Measurements from ENCODE around the gene TMEM39B. TPM values are rescaled to one million over a fixed set of nuclear protein-coding genes. Genes with fewer than 3 reads are reported as not detected.
"Not testable (repeated sequence)": the region's sequence is repeated elsewhere in the genome, so short reads cannot be mapped to it uniquely, and the experiment has no call there.

Gene TMEM39B
- total RNA-seq, 2 donors from 2014 or later, result 26.2 to 34.4 TPM

DNA sequence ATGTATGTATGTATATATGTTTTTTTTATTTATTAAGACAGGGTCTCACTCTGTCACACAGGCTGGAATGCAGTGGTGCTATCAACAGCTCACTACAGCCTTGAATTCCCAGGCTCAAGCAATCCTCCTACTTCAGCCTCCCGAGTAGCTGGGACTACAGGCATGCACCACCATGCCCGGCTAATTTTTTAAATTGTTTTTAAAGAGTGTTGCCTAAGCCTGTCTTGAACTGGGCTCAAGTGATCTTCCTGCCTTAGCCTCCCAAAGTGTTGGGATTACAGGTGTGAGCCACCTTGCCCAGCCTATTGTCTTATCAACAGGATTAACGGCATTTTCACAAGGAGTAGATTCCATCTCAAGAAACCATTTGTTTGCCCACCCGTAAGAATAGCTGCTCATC is 40.7 kb downstream of the TMEM39B start:
- H3K9me3 Mint-ChIP-seq; H3K27me3 Mint-ChIP-seq; ATAC-seq (replicated peaks); H3K27ac Mint-ChIP-seq; H3K4me3 Mint-ChIP-seq: not testable (repeated sequence)
- Mint-ChIP-seq H3K36me3 (ENCODE audit: low read depth) (peaks cover 46% of the 10 kb centered on the region), H3K4me1 (peaks cover 33% of the 10 kb centered on the region)

DNA sequence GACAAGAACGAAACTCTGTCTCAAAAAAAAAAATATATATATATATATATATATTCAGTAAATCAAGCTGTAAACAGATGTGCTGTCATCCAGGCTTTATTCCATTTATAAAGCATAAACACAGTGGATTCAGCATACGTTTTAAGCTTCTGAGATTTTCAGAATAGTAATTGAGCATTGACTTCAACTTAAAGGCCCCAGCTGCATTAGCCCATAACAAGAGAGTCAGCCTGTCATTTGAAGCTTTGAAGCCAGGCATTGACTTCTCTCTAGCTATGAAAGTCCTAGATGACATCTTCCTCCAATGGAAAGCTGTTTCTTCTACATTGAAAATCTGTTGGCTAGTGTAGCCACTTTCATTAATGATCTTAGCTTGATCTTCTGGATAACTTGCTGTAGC is 41.7 kb downstream of the TMEM39B start:
- no peak for ATAC-seq (replicated peaks)
- Mint-ChIP-seq H3K9me3 (no peaks in the 10 kb centered on the region), H3K27ac (no peak overlapping the region), H3K36me3 (ENCODE audit: low read depth) (peaks cover 36% of the 10 kb centered on the region), H3K4me1 (peaks cover 34% of the 10 kb centered on the region), H3K27me3 (no peaks in the 10 kb centered on the region), H3K4me3 (no peak overlapping the region)

DNA sequence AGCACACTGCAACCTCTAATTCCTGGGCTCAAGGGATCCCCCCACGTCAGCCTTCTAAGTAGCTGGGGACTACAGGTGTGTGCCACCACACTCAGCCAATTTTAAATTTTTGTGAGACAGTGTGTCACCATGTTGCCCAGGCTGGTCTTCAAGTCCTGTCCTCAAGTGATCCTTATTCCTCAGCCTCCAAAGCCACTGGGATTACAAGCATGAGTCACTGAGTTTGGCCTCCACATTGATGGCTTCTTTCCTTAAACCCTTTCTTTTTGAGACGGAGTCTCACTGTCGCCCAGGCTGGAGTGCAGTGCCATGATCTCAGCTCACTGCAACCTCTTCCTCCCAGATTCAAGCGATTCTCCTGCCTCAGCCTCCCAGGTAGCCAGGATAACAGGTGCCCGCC is 42.8 kb downstream of the TMEM39B start:
- H3K27ac Mint-ChIP-seq, result no peak overlapping the region
- H3K4me3 Mint-ChIP-seq, result no peak overlapping the region
- no peak for ATAC-seq (replicated peaks)
- H3K36me3 Mint-ChIP-seq (ENCODE audit: low read depth), result peaks cover 33% of the 10 kb centered on the region
- H3K9me3 Mint-ChIP-seq, result no peaks in the 10 kb centered on the region
- H3K4me1 Mint-ChIP-seq, result peaks cover 30% of the 10 kb centered on the region
- H3K27me3 Mint-ChIP-seq, result no peaks in the 10 kb centered on the region

DNA sequence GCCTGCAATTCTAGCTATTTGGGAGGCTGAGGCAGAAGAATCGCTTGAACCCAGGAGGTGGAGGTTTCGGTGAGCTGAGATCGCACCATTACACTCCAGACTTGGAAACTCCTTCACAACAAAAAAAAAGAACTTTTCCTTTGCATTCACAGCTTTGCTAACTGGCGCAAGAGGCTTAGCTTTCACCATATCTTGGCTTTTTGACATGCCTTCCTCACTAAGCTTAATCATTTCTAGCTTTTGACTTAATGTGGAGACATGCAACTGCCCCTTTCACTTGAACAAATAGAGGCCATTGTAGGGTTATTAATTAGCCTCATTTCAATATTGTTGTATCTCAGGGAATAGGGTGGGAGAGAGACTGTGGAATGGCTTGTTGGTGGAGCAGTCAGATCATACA is 43.8 kb downstream of the TMEM39B start:
- peaks cover 28% of the 10 kb centered on the region for H3K4me1 Mint-ChIP-seq
- no peak overlapping the region for H3K4me3 Mint-ChIP-seq
- no peak overlapping the region for H3K27ac Mint-ChIP-seq
- no peak for ATAC-seq (replicated peaks)
- no peaks in the 10 kb centered on the region for H3K27me3 Mint-ChIP-seq
- H3K36me3 Mint-ChIP-seq (ENCODE audit: low read depth), result peaks cover 34% of the 10 kb centered on the region
- no peaks in the 10 kb centered on the region for H3K9me3 Mint-ChIP-seq

DNA sequence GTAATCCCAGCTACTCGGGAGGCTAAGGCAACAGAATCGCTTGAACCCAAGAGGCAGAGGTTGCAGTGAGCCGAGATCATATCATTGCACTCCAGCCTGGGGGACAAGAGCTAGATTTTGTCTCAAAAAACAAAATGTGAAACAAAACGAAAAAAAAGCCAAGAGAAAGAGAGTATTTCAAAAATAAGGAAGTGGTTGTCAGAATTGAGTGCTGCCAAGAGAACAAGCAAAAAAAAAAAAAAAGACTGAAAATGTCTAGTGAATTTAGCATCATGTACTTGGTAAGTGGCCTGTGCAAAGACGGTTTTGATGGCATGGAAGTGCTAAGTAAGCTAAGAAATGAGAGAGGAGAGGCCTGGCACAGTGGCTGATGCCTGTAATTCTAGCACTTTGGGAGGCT is 49.4 kb downstream of the TMEM39B start:
- ATAC-seq (replicated peaks), result no peak
- Mint-ChIP-seq H3K4me3 (no peak overlapping the region), H3K36me3 (ENCODE audit: low read depth) (peaks cover 37% of the 10 kb centered on the region), H3K9me3 (no peaks in the 10 kb centered on the region), H3K27me3 (no peaks in the 10 kb centered on the region), H3K4me1 (peaks cover 26% of the 10 kb centered on the region), H3K27ac (peak overlapping the region; percentile 24)

DNA sequence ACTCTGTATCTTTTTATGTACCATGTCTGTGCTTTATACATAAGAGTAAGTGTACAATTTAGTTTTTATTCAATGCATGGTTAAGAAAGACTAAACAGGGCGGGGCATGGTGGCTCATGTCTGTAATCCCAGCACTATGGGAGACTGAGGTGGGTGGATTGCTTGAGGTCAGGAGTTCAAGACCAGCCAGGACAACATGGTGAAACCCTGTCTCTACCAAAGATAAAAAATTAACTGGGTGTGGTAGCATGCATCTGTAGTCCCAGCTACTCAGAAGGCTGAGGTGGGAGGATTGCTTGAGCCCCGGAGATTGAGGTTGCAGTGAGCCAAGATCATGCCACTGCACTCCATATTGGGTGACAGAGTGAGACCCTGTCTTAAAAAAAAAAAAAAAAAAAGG is 50.6 kb downstream of the TMEM39B start:
- not testable (repeated sequence) for H3K4me3 Mint-ChIP-seq; H3K9me3 Mint-ChIP-seq; H3K27me3 Mint-ChIP-seq; ATAC-seq (replicated peaks)
- H3K4me1 Mint-ChIP-seq, result peaks cover 24% of the 10 kb centered on the region
- H3K27ac Mint-ChIP-seq, result peak overlapping the region; percentile 24
- peaks cover 29% of the 10 kb centered on the region for H3K36me3 Mint-ChIP-seq (ENCODE audit: low read depth)

DNA sequence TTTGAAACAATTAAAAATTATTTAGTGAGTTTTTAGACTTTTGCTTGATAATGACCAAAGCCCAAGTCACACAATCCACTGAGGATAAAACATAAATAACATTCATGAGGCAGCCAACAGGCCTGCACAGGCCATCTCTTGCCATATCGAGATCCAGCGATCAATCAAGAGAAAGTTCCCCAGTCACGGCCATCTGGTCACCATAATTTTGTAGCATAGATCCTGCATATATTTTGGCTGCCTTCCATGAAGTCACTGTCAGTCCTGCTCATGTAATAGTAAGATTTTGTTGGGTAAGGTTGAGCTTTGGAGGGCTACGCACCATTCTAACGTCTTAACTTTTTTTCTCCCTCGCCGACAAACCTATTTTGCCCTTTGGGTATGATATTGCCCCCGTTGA is 52.6 kb downstream of the TMEM39B start:
- Mint-ChIP-seq H3K27me3 (no peaks in the 10 kb centered on the region), H3K9me3 (no peaks in the 10 kb centered on the region), H3K36me3 (ENCODE audit: low read depth) (peaks cover 45% of the 10 kb centered on the region), H3K27ac (no peak overlapping the region), H3K4me1 (peaks cover 23% of the 10 kb centered on the region), H3K4me3 (no peak overlapping the region)
- no peak for ATAC-seq (replicated peaks)

DNA sequence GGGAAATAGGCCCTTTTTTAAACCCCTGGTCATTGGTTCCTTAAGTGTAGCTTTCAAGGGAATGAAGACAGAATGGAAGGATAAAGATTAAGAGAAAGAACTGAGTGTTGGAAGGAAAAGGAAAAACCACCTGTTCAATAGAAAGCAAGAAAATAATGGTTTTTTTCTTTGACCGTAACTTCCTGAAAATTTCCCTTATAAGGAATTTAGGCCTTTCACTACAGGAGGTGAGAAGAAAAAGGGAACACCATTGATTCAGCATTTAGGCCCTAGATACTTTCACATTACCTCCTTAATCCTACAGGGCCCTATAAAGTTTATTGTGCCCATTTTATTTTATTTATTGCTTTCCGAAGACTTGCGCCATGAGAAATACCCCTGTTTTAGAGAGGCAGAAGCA is 54.0 kb downstream of the TMEM39B start:
- peaks cover 14% of the 10 kb centered on the region for H3K4me1 Mint-ChIP-seq
- no peak overlapping the region for H3K4me3 Mint-ChIP-seq
- H3K9me3 Mint-ChIP-seq, result no peaks in the 10 kb centered on the region
- H3K27me3 Mint-ChIP-seq, result no peaks in the 10 kb centered on the region
- peak overlapping the region; percentile 10 for H3K27ac Mint-ChIP-seq
- ATAC-seq (replicated peaks), result no peak
- peaks cover 45% of the 10 kb centered on the region for H3K36me3 Mint-ChIP-seq (ENCODE audit: low read depth)

DNA sequence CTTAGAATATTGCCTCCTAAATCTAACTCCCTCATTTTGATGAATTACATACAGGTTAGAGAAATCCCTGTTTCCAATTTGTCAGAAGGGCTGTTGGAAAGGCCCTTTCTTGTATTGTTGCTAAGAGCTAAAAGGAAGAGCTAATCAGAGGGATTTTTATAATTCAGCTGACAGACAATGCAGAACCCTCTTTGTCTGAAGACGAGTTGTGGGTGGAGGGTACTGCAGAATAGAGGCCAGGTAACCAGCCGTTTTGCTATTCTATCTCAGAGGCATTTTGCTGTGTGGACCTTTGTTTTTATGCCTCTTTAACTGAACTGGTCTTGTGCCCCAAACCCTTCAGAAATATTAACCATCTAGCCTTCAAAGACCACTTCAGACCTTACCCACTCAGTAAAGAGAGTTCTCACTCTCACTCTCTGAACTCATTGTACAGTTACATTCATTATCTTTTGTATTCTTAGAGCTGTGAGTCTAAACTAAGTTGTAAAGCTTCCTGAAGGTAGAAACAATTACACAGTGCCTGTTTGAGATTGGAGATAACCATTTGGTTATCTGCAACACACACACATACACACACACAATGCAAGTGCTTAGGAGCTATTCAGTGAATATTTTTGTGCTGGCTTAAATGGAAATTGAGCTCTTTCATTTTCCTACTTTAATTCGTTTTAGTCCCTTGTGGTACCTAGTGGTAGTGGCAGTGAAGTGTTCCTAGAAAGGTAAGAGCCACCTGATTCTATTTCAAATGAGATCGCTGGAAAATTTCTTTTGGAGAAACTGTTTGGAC is 54.9 kb downstream of the TMEM39B start:
- H3K36me3 Mint-ChIP-seq (ENCODE audit: low read depth), result peaks cover 37% of the 10 kb centered on the region
- no peak overlapping the region for H3K4me3 Mint-ChIP-seq
- H3K27me3 Mint-ChIP-seq, result no peaks in the 10 kb centered on the region
- ATAC-seq (replicated peaks), result no peak
- H3K4me1 Mint-ChIP-seq, result peaks cover 9% of the 10 kb centered on the region
- H3K9me3 Mint-ChIP-seq, result no peaks in the 10 kb centered on the region
- H3K27ac Mint-ChIP-seq, result peak overlapping the region; percentile 10

DNA sequence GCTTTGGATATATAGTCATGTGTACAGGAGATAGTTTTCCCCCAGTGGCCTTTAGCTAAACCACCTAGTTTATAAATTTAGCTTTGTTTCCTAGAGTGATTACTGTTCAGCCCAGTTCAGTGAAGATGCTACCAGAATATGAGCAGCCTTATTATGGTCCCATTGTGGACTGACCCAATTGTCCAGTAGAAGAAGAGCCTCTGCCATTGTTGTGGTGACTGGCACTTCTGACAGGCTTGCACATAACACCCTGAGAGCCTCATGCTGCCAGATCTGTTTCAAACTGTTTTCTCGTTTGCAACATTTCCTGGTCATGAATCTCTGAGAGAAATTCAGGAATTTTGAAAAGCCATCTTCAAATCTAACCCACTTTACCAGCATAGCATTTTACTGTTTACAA is 55.7 kb downstream of the TMEM39B start:
- peaks cover 9% of the 10 kb centered on the region for H3K4me1 Mint-ChIP-seq
- H3K36me3 Mint-ChIP-seq (ENCODE audit: low read depth), result peaks cover 37% of the 10 kb centered on the region
- no peak overlapping the region for H3K4me3 Mint-ChIP-seq
- no peaks in the 10 kb centered on the region for H3K9me3 Mint-ChIP-seq
- no peak overlapping the region for H3K27ac Mint-ChIP-seq
- H3K27me3 Mint-ChIP-seq, result no peaks in the 10 kb centered on the region
- ATAC-seq (replicated peaks), result no peak

DNA sequence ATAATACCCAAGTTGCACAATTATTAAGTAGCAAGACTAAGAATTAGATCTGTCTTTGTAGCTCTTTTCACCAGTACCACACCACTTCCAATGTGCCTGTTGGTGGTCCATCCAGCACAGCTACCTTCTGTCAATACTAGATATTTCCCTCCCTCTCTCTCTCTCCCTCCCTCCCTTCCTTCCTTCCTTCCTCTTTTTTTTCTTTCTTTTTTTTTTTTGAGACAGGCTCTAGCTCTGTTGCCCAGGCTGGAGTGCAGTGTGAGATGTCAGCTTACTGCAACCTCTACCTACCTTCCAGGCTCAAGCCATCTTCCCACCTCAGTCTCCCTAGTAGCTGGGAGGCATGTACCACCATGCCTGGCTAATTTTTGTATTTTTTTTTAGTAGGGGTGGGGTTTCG is 56.2 kb downstream of the TMEM39B start:
- no peak for ATAC-seq (replicated peaks)
- H3K36me3 Mint-ChIP-seq (ENCODE audit: low read depth), result peaks cover 39% of the 10 kb centered on the region
- peak overlapping the region; percentile 36 for H3K27ac Mint-ChIP-seq

DNA sequence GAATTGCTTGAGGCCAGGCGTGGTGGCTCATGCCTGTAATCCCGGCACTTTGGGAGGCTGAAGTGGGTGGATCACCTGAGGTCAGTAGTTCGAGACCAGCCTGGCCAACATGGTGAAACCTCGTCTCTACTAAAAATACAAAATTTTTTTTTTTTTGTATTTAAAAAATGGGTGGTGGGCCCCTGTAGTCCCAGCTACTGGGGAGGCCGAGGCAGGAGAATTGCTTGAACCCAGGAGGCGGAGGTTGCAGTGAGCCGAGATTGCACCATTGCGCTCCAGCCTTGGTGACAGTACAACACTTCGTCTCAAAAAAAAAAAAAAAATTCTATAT is 61.2 kb downstream of the TMEM39B start:
- H3K27ac Mint-ChIP-seq; H3K9me3 Mint-ChIP-seq; H3K4me3 Mint-ChIP-seq; ATAC-seq (replicated peaks); H3K27me3 Mint-ChIP-seq: not testable (repeated sequence)
- H3K4me1 Mint-ChIP-seq, result peaks cover 14% of the 10 kb centered on the region
- H3K36me3 Mint-ChIP-seq (ENCODE audit: low read depth), result peaks cover 64% of the 10 kb centered on the region

More for the DNA sequence above, 56.2 kb downstream of the TMEM39B start:
- no peaks in the 10 kb centered on the region for H3K27me3 Mint-ChIP-seq
- H3K4me1 Mint-ChIP-seq, result peaks cover 9% of the 10 kb centered on the region
- no peaks in the 10 kb centered on the region for H3K9me3 Mint-ChIP-seq
- no peak overlapping the region for H3K4me3 Mint-ChIP-seq

DNA sequence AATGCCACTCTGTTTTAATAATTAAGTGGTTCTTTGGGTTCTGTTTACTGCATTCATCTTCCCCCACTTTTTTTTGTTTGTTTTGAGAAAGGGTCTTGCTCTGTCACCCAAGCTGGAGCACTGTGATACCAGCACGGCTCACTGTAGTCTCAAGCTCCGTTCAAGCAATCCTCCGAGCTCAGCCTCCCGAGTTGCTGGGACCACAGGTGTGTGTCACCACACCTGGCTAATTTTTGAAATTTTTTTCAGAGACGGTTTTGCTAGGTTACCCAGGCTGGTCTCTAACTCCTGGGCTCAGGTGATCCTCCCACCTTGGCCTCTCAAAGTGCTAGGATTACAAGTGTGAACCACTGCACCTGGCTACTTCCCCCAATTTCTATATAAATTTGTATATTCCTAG is 64.4 kb downstream of the TMEM39B start:
- Mint-ChIP-seq H3K9me3 (no peaks in the 10 kb centered on the region), H3K27me3 (no peaks in the 10 kb centered on the region), H3K4me1 (peaks cover 28% of the 10 kb centered on the region), H3K4me3 (no peak overlapping the region), H3K27ac (peak overlapping the region; percentile 34), H3K36me3 (ENCODE audit: low read depth) (peaks cover 49% of the 10 kb centered on the region)
- no peak for ATAC-seq (replicated peaks)

DNA sequence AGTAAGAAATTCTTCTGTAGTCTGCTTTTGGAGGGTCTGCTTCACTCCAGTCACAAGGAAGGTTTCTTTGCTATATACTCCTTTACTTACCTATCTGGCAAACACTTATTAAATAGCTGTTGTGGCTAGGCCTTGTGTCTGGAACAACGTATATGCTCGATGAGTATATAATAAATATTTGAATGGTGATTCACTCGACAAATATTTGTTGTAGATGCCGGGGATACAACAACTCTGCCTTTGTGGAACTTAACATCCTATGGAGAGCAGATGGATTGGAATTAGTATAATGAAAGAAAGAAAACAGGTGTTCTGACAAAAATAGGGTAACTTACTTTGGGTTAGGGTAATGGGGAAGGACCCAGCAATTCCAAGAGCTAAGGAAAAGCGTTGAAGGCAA is 66.2 kb downstream of the TMEM39B start:
- Mint-ChIP-seq H3K36me3 (ENCODE audit: low read depth) (peaks cover 41% of the 10 kb centered on the region), H3K4me3 (no peak overlapping the region), H3K27ac (peak overlapping the region; percentile 34), H3K4me1 (peaks cover 34% of the 10 kb centered on the region), H3K27me3 (no peaks in the 10 kb centered on the region), H3K9me3 (no peaks in the 10 kb centered on the region)
- no peak for ATAC-seq (replicated peaks)

DNA sequence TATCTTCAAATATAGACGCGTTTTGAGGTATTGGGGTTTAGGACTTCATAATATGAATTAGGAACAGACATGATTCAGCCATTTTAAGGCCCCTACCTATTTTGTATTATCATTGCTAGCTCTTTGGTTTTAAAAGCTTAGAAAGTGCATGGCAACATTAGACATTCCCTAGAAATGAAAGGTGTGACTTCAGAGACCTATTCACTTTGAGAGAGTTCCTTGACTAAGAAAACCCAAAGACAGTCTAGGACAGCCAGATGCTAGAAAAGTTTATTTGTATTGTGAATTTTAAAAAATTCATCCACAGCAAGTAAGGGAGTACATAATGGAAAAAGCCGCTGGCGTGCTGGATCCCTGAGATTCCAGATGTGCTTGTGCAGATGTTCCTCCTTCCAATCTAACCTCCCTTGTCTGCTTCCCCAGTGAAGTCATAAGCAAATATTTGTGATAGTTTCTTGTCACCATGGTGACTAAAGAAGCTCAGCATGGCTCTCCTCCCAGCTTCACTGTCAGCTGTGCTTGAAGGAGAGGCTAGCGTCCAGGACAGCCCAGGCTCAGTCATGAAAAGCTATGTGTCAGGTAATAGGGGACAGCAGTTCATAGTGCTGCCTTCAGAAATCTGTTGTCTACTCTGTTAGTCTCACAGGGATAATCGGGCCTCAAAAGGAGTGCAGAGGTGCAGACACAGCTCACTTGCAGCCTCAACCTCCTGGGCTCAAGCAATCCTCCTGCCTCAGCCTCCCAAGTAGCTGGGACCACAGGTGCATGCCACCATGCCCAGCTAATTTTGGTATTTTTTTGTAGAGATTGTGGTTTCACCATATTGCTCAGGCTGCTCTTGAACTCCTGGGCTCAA is 69.9 kb downstream of the TMEM39B start:
- H3K27ac Mint-ChIP-seq, result no peak overlapping the region
- ATAC-seq (replicated peaks), result no peak
- peaks cover 29% of the 10 kb centered on the region for H3K36me3 Mint-ChIP-seq (ENCODE audit: low read depth)

More for the DNA sequence above, 69.9 kb downstream of the TMEM39B start:
- Mint-ChIP-seq H3K27me3 (no peaks in the 10 kb centered on the region), H3K4me3 (no peak overlapping the region), H3K4me1 (peaks cover 32% of the 10 kb centered on the region), H3K9me3 (no peaks in the 10 kb centered on the region)
